CD4-positive, alpha-beta T cell treated with Interleukin-6 at 100 ng/mL for 8 hours (primary cell): ENCODE measurements around the gene ERMAP.

Experiments used
- DNase-seq: peaks from one replicate; pipeline ENCODE4 v3.0.0-alpha.2; 2020; ENCODE audit warnings: mixed read lengths, low spot score

Gene ERMAP

GRCh38 chr1:42876009-42876408 lies 59.1 kb downstream of the ERMAP start:
- no peak for DNase-seq

- DNase-seq, result no peak
These were observed 60.5 kb downstream of the ERMAP start for GRCh38 chr1:42877380-42877779.

GRCh38 chr1:42880384-42880783 lies 63.5 kb downstream of the ERMAP start:
- no peak for DNase-seq

GRCh38 chr1:42886046-42886739 lies 69.3 kb downstream of the ERMAP start:
- no peak for DNase-seq

- DNase-seq, result no peak
These were observed 69.9 kb downstream of the ERMAP start for GRCh38 chr1:42886800-42887199.

- no peak for DNase-seq
These were observed 70.4 kb downstream of the ERMAP start for GRCh38 chr1:42887366-42887765.

- no peak for DNase-seq
These were observed 71.2 kb downstream of the ERMAP start for GRCh38 chr1:42888013-42888633.

- DNase-seq, result no peak
These were observed 72.3 kb downstream of the ERMAP start for GRCh38 chr1:42889264-42889663.

- no peak for DNase-seq
These were observed 74.7 kb downstream of the ERMAP start for GRCh38 chr1:42891465-42892138.
